OCI-LY1 (cell line): ENCODE data around the gene FAM90A1.
"Not testable (repeated sequence)": the region's sequence is repeated elsewhere in the genome, so short reads cannot be mapped to it uniquely, and the experiment has no call there.

Experiments used
- H2AFZ ChIP-seq: fragments of 200-600 bp; sonication (generic), shearing (Covaris generic); 2 replicates; pipeline ENCODE4 v1.6.0; 2014; ENCODE audit warnings: antibody characterized with exemption, mild to moderate bottlenecking, low read length
- H3F3A ChIP-seq: fragments of 200-600 bp; sonication (generic), shearing (Covaris generic); 2 replicates; pipeline ENCODE4 v1.6.0; 2014; ENCODE audit warnings: mild to moderate bottlenecking, antibody characterized with exemption, low read length, moderate library complexity; ENCODE audit not compliant: insufficient read depth
- H3K27ac ChIP-seq: fragments of 200-600 bp; sonication (generic); 2 replicates; pipeline ENCODE4 v1.5.1; 2014; ENCODE audit warnings: low read length, mixed run types, mild to moderate bottlenecking, low read depth; ENCODE audit not compliant: poor library complexity, severe bottlenecking
- H3K27me3 ChIP-seq: fragments of 200-600 bp; sonication (generic); 2 replicates; pipeline ENCODE4 v1.6.0; 2014; ENCODE audit warnings: antibody characterized with exemption, mild to moderate bottlenecking, low read length, moderate library complexity; ENCODE audit not compliant: insufficient read depth
- H3K36me3 ChIP-seq: fragments of 200-600 bp; sonication (generic); 2 replicates; pipeline ENCODE4 v1.6.1; 2014; ENCODE audit warnings: mild to moderate bottlenecking, antibody characterized with exemption, low read length, moderate library complexity, mixed read lengths; ENCODE audit not compliant: insufficient read depth
- H3K4me1 ChIP-seq: fragments of 200-600 bp; sonication (generic); 2 replicates; pipeline ENCODE4 v1.5.1; 2014; ENCODE audit warnings: mild to moderate bottlenecking, low read length, moderate library complexity; ENCODE audit not compliant: insufficient read depth, severe bottlenecking
- H3K4me2 ChIP-seq: fragments of 200-600 bp; sonication (generic), shearing (Covaris generic); 2 replicates; pipeline ENCODE4 v1.6.1; 2014; ENCODE audit warnings: low read length
- H3K4me3 ChIP-seq: fragments of 200-600 bp; sonication (generic); 2 replicates; pipeline ENCODE4 v1.5.1; 2014; ENCODE audit warnings: low read length, low read depth, mild to moderate bottlenecking, mixed read lengths; ENCODE audit not compliant: poor library complexity, severe bottlenecking
- H3K79me2 ChIP-seq: fragments of 200-600 bp; shearing (Covaris generic); 2 replicates; pipeline ENCODE4 v1.6.1; 2016; ENCODE audit warnings: mixed run types, low read length, mixed read lengths; ENCODE audit not compliant: insufficient read depth
- H3K9ac ChIP-seq: fragments of 200-600 bp; sonication (generic), shearing (Covaris generic); 2 replicates; pipeline ENCODE4 v1.6.1; 2014; ENCODE audit warnings: mild to moderate bottlenecking, low read length, mixed read lengths
- H3K9me2 ChIP-seq: fragments of 200-600 bp; sonication (generic), shearing (Covaris generic); 2 replicates; pipeline ENCODE4 v1.6.1; 2014; ENCODE audit warnings: low read depth, mild to moderate bottlenecking, low read length, mixed read lengths
- H3K9me3 ChIP-seq: fragments of 200-600 bp; shearing (Covaris generic); 2 replicates; pipeline ENCODE4 v1.6.1; 2014; ENCODE audit warnings: low read length, mixed read lengths
- H4K20me1 ChIP-seq: fragments of 200-600 bp; sonication (generic), shearing (Covaris generic); 2 replicates; pipeline ENCODE4 v1.6.0; 2016; ENCODE audit warnings: mild to moderate bottlenecking, low read length; ENCODE audit not compliant: insufficient read depth
- CTCF ChIP-seq: fragments of 200-600 bp; sonication (generic), shearing (Covaris generic); IDR thresholded peaks from 2 replicates; pipeline ENCODE4 v1.5.1; 2017; ENCODE audit warnings: mild to moderate bottlenecking, antibody characterized with exemption, low read length, moderate library complexity, mixed read lengths

FAM90A1 gene

DNA sequence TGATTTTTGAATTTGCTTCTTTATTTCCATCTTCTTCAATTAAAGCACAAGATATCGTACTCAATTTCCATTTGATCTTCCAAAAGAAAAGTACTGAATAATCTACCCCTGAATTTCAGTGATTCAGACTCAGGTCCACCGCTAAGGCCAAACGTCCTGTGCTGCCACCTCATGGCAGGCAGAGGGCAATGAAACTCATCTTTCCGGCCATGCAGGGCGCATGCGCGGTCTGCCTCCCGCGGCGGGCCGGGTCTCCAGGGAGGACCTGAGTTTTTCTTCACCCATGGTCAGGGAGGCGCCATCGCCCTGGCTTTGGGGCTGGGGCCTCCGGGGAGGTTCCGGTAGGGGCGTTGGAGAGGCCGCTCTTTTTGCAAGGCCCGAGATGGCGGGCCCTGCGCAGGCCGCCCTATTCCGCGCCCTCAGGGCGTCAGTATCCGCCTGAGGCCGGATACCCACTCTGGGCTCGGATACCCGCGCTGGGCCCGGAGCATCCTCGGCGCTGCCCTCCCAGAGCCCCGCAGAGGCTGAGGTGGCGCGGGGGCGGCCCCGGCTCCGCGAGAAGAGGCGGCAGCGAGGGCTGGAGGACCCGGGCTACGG, 47.3 kb downstream of the FAM90A1 start:
- not testable (repeated sequence) for H2AFZ ChIP-seq, H3K27me3 ChIP-seq, H3K9me3 ChIP-seq, H3K36me3 ChIP-seq, H3K9me2 ChIP-seq, H3F3A ChIP-seq, H3K79me2 ChIP-seq, H4K20me1 ChIP-seq, H3K4me1 ChIP-seq, H3K27ac ChIP-seq
- peak overlapping the region; percentile 63 for H3K9ac ChIP-seq
- peak overlapping the region; percentile 68 for H3K4me2 ChIP-seq
- TF ChIP-seq CTCF, result peak; percentile 41; the same call in 1 of the 2 replicates
- H3K4me3 ChIP-seq, result peak overlapping the region; percentile 67

DNA sequence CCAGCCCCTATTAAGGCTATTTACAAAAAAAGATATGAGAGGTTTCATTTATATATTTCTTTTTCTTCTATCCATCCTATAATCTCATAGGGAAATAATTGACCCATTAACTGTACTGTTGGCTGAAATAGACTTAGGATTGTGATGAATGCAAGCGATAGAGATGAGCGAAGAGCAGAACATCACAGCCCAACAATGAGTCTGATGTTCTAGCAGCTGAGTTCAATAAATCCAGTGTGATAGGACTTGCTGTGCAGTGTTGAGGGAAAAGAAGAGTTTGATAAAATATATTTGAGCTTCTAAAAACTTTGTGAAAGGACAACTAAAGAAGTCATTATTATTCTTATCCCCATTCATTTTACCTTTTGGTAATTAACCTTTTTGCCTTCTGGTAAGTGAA, 54.5 kb downstream of the FAM90A1 start:
- not testable (repeated sequence) for H3K4me1 ChIP-seq, H2AFZ ChIP-seq, H3K9me3 ChIP-seq, H3K27ac ChIP-seq, H3K4me3 ChIP-seq, H3K9me2 ChIP-seq, H3K4me2 ChIP-seq, H3F3A ChIP-seq, H4K20me1 ChIP-seq, H3K27me3 ChIP-seq, H3K36me3 ChIP-seq, H3K9ac ChIP-seq, H3K79me2 ChIP-seq
